ENCODE data around the gene RNLS.

Gene RNLS

GRCh38 chr10:88467835-88468485 lies 115.2 kb downstream of the RNLS start:
- no peak overlapping the region for H3K4me3 ChIP-seq
- no peak for TF ChIP-seq Cebpa-rat (IDR thresholded peaks at IDR 0.05)
- H3K27ac ChIP-seq, result no peak overlapping the region
- H3K36me3 ChIP-seq, result no peaks in the 10 kb centered on the region
- H3K9me3 ChIP-seq, result no peaks in the 10 kb centered on the region
- H3K4me2 ChIP-seq, result no peak overlapping the region
- H4K20me1 ChIP-seq, result no peaks in the 10 kb centered on the region
- H3K4me1 ChIP-seq, result no peaks in the 10 kb centered on the region
- no peak overlapping the region for H3K9ac ChIP-seq
- H3K27me3 ChIP-seq, result no peaks in the 10 kb centered on the region

GRCh38 chr10:88466786-88467185 lies 116.3 kb downstream of the RNLS start:
- Histone ChIP-seq H3K4me1 (no peaks in the 10 kb centered on the region), H3K27ac (no peak overlapping the region), H3K9me3 (no peaks in the 10 kb centered on the region), H3K36me3 (no peaks in the 10 kb centered on the region), H3K9ac (no peak overlapping the region), H3K4me2 (no peak overlapping the region), H4K20me1 (no peaks in the 10 kb centered on the region), H3K27me3 (no peaks in the 10 kb centered on the region), H3K4me3 (no peak overlapping the region)
- no peak for TF ChIP-seq Cebpa-rat (IDR thresholded peaks at IDR 0.05)

- Histone ChIP-seq H3K4me2 (no peak overlapping the region), H3K4me1 (no peaks in the 10 kb centered on the region), H3K4me3 (no peak overlapping the region), H3K27ac (no peak overlapping the region), H3K9me3 (no peaks in the 10 kb centered on the region), H3K36me3 (no peaks in the 10 kb centered on the region), H4K20me1 (no peaks in the 10 kb centered on the region), H3K27me3 (no peaks in the 10 kb centered on the region), H3K9ac (no peak overlapping the region)
- TF ChIP-seq Cebpa-rat (IDR thresholded peaks at IDR 0.05), result no peak
These were observed 117.4 kb downstream of the RNLS start for GRCh38 chr10:88465765-88466164.

GRCh38 chr10:88463811-88464210 lies 119.3 kb downstream of the RNLS start:
- Histone ChIP-seq H3K27me3 (no peaks in the 10 kb centered on the region), H3K27ac (no peak overlapping the region), H3K4me1 (no peaks in the 10 kb centered on the region), H3K9ac (no peak overlapping the region), H3K4me2 (no peak overlapping the region), H3K9me3 (no peaks in the 10 kb centered on the region), H4K20me1 (no peaks in the 10 kb centered on the region), H3K4me3 (no peak overlapping the region), H3K36me3 (no peaks in the 10 kb centered on the region)
- no peak for TF ChIP-seq Cebpa-rat (IDR thresholded peaks at IDR 0.05)

GRCh38 chr10:88461426-88461825 lies 121.7 kb downstream of the RNLS start:
- Histone ChIP-seq H3K27me3 (no peaks in the 10 kb centered on the region), H4K20me1 (no peaks in the 10 kb centered on the region), H3K9me3 (no peaks in the 10 kb centered on the region), H3K4me3 (no peak overlapping the region), H3K9ac (no peak overlapping the region), H3K4me1 (no peaks in the 10 kb centered on the region), H3K36me3 (no peaks in the 10 kb centered on the region), H3K4me2 (no peak overlapping the region), H3K27ac (no peak overlapping the region)
- TF ChIP-seq Cebpa-rat (IDR thresholded peaks at IDR 0.05), result no peak

GRCh38 chr10:88459530-88459929 lies 123.6 kb downstream of the RNLS start:
- Histone ChIP-seq H3K9me3 (no peaks in the 10 kb centered on the region), H3K4me1 (no peaks in the 10 kb centered on the region), H4K20me1 (no peaks in the 10 kb centered on the region), H3K4me2 (no peak overlapping the region), H3K27ac (no peak overlapping the region), H3K27me3 (no peaks in the 10 kb centered on the region), H3K4me3 (no peak overlapping the region), H3K9ac (no peak overlapping the region), H3K36me3 (no peaks in the 10 kb centered on the region)
- no peak for TF ChIP-seq Cebpa-rat (IDR thresholded peaks at IDR 0.05)

GRCh38 chr10:88458209-88458608 lies 124.9 kb downstream of the RNLS start:
- H3K27me3 ChIP-seq, result no peaks in the 10 kb centered on the region
- H4K20me1 ChIP-seq, result no peaks in the 10 kb centered on the region
- no peak overlapping the region for H3K4me3 ChIP-seq
- no peaks in the 10 kb centered on the region for H3K4me1 ChIP-seq
- TF ChIP-seq Cebpa-rat (IDR thresholded peaks at IDR 0.05), result no peak
- no peaks in the 10 kb centered on the region for H3K36me3 ChIP-seq
- H3K9ac ChIP-seq, result no peak overlapping the region
- no peak overlapping the region for H3K4me2 ChIP-seq
- H3K27ac ChIP-seq, result no peak overlapping the region
- H3K9me3 ChIP-seq, result no peaks in the 10 kb centered on the region

- H3K4me1 ChIP-seq, result no peaks in the 10 kb centered on the region
- no peaks in the 10 kb centered on the region for H3K9me3 ChIP-seq
- no peak overlapping the region for H3K4me2 ChIP-seq
- H3K36me3 ChIP-seq, result no peaks in the 10 kb centered on the region
- no peaks in the 10 kb centered on the region for H3K27me3 ChIP-seq
- no peak overlapping the region for H3K27ac ChIP-seq
- H3K4me3 ChIP-seq, result no peak overlapping the region
- H3K9ac ChIP-seq, result no peak overlapping the region
- H4K20me1 ChIP-seq, result no peaks in the 10 kb centered on the region
- TF ChIP-seq Cebpa-rat (IDR thresholded peaks at IDR 0.05), result no peak
These were observed 125.5 kb downstream of the RNLS start for GRCh38 chr10:88457660-88458059.

- Histone ChIP-seq H3K27ac (no peak overlapping the region), H3K4me1 (no peaks in the 10 kb centered on the region), H3K9ac (no peak overlapping the region), H3K27me3 (no peaks in the 10 kb centered on the region), H3K4me2 (no peak overlapping the region), H3K9me3 (no peaks in the 10 kb centered on the region), H4K20me1 (no peaks in the 10 kb centered on the region), H3K36me3 (no peaks in the 10 kb centered on the region), H3K4me3 (no peak overlapping the region)
- no peak for TF ChIP-seq Cebpa-rat (IDR thresholded peaks at IDR 0.05)
These were observed 126.4 kb downstream of the RNLS start for GRCh38 chr10:88456730-88457129.

GRCh38 chr10:88455831-88456230 lies 127.3 kb downstream of the RNLS start:
- no peak for TF ChIP-seq Cebpa-rat (IDR thresholded peaks at IDR 0.05)
- Histone ChIP-seq H3K9me3 (no peaks in the 10 kb centered on the region), H3K27me3 (no peaks in the 10 kb centered on the region), H4K20me1 (no peaks in the 10 kb centered on the region), H3K4me3 (no peak overlapping the region), H3K4me1 (no peaks in the 10 kb centered on the region), H3K9ac (no peak overlapping the region), H3K27ac (no peak overlapping the region), H3K4me2 (no peak overlapping the region), H3K36me3 (no peaks in the 10 kb centered on the region)

- no peak overlapping the region for H3K4me3 ChIP-seq
- H3K9ac ChIP-seq, result no peak overlapping the region
These were observed 132.9 kb downstream of the RNLS start for GRCh38 chr10:88450201-88450600.

More at GRCh38 chr10:88450201-88450600, 132.9 kb downstream of the RNLS start:
- H3K9me3 ChIP-seq, result no peaks in the 10 kb centered on the region
- no peaks in the 10 kb centered on the region for H4K20me1 ChIP-seq
- H3K36me3 ChIP-seq, result no peaks in the 10 kb centered on the region
- TF ChIP-seq Cebpa-rat (IDR thresholded peaks at IDR 0.05), result no peak
- H3K4me1 ChIP-seq, result no peaks in the 10 kb centered on the region
- H3K4me2 ChIP-seq, result no peak overlapping the region
- H3K27me3 ChIP-seq, result no peaks in the 10 kb centered on the region
- no peak overlapping the region for H3K27ac ChIP-seq

All from BLaER1 (cell line).